GM10266 (cell line): ENCODE results near the gene NDUFB2.

Experiments used
- DNase-seq: peaks from one replicate; pipeline ENCODE4 v3.0.0; 2012; ENCODE audit errors: extremely low spot score
- CTCF ChIP-seq: IDR thresholded peaks from 2 replicates; pipeline ENCODE4 v1.5.1; 2012; ENCODE audit warnings: mild to moderate bottlenecking, low read depth; ENCODE audit not compliant: control insufficient read depth, insufficient read depth; ENCODE audit errors: missing control alignments

Gene NDUFB2

DNA sequence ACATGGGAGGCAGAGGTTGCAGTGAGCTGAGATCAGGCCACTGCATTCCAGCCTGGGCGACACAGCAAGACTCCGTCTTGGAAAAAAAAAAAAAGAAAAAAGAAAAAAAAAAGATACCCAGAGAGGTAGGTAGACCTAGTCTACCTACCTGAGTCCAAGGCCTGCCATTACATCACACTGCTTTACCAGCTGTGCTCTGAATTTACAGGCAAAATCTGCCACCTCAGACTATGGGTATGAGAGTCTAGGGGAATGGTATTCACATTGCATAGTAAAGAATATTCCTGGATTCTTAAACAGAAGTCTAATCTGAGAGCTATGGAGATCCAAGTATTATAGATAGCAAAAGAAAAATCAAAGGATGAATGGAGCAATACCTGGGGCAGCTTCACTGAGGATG lies 50.2 kb downstream of the NDUFB2 start:
- DNase-seq = no peak
- TF ChIP-seq CTCF = no peak

- no peak for DNase-seq
- TF ChIP-seq CTCF = no peak
Measured at GRCh38 chr7:140752533-140752932, 56.0 kb downstream of the NDUFB2 start.

- DNase-seq = no peak
- no peak for TF ChIP-seq CTCF
Measured at GRCh38 chr7:140754506-140754905, 58.0 kb downstream of the NDUFB2 start.
